ENCODE data around the gene FMN2.
"Not testable (repeated sequence)": the region's sequence is repeated elsewhere in the genome, so short reads cannot be mapped to it uniquely, and the experiment has no call there.

- TF ChIP-seq CTCF, POLR2AphosphoS5, POLR2A, EP300 (IDR thresholded peaks at IDR 0.05): not testable (repeated sequence)
Measured at GRCh38 chr1:240415011-240415410, 323.3 kb downstream of the FMN2 start.
